ENCODE data around the gene TMEM106B. TPM values are rescaled to one million over a fixed set of nuclear protein-coding genes. Genes with fewer than 3 reads are reported as not detected.
"Not testable (repeated sequence)": the region's sequence is repeated elsewhere in the genome, so short reads cannot be mapped to it uniquely, and the experiment has no call there.

The TMEM106B gene
- total RNA-seq = 31.5 and 32.4 TPM in 2 replicates

- intact Hi-C loops (cut with micrococcal nuclease) = loop anchor here (1.0 kb wide), 10 partner anchors 12 to 1271 kb away; partner anchors contain the start of genes ARL4A and PHF14
These were observed at the start of gene TMEM106B for GRCh38 chr7:12211054-12211710. Gene TMEM106B, plus strand, starts transcription at chr7:12211294. Its CDS starts 3,517 bp downstream, at chr7:12214811.

- intact Hi-C loops (cut with micrococcal nuclease) = no loop called here
These were observed 48.5 kb upstream of the TMEM106B start for GRCh38 chr7:12162415-12163113.

- intact Hi-C loops (cut with micrococcal nuclease) = not testable (repeated sequence)
These were observed 43.0 kb upstream of the TMEM106B start for GRCh38 chr7:12168065-12168464.

- intact Hi-C loops (cut with micrococcal nuclease) = loop anchor here (1.0 to 2.0 kb wide), 2 partner anchors 41 to 87 kb away; partner anchors contain the start of gene TMEM106B
These were observed 40.9 kb upstream of the TMEM106B start for GRCh38 chr7:12169981-12170820.

- intact Hi-C loops (cut with micrococcal nuclease) = no loop called here
These were observed 37.4 kb upstream of the TMEM106B start for GRCh38 chr7:12173671-12174070.

GRCh38 chr7:12174931-12175330 is 36.2 kb upstream of the TMEM106B start:
- intact Hi-C loops (cut with micrococcal nuclease) = no loop called here

GRCh38 chr7:12178317-12178716 is 32.8 kb upstream of the TMEM106B start:
- intact Hi-C loops (cut with micrococcal nuclease) = no loop called here

GRCh38 chr7:12194426-12194825 is 16.7 kb upstream of the TMEM106B start:
- intact Hi-C loops (cut with micrococcal nuclease) = no loop called here

- intact Hi-C loops (cut with micrococcal nuclease) = no loop called here
These were observed 14.7 kb upstream of the TMEM106B start for GRCh38 chr7:12196386-12196785.

GRCh38 chr7:12199363-12199762 is 11.7 kb upstream of the TMEM106B start:
- intact Hi-C loops (cut with micrococcal nuclease) = no loop called here

- intact Hi-C loops (cut with micrococcal nuclease) = no loop called here
These were observed 4.0 kb upstream of the TMEM106B start for GRCh38 chr7:12207046-12207445.

GRCh38 chr7:12209221-12209620 is 1.9 kb upstream of the TMEM106B start:
- intact Hi-C loops (cut with micrococcal nuclease) = no loop called here

- intact Hi-C loops (cut with micrococcal nuclease) = loop anchor here (1.0 kb wide), 10 partner anchors 13 to 1270 kb away; partner anchors contain the start of genes ARL4A and PHF14
These were observed 678 bp upstream of the TMEM106B start for GRCh38 chr7:12210179-12211053.

GRCh38 chr7:12211711-12212485 is 804 bp downstream of the TMEM106B start:
- intact Hi-C loops (cut with micrococcal nuclease) = loop anchor here (1.0 kb wide), 10 partner anchors 11 to 1272 kb away; partner anchors contain the start of genes ARL4A and PHF14

- intact Hi-C loops (cut with micrococcal nuclease) = no loop called here
These were observed 6.2 kb downstream of the TMEM106B start for GRCh38 chr7:12217311-12217710.

- intact Hi-C loops (cut with micrococcal nuclease) = no loop called here
These were observed 9.4 kb downstream of the TMEM106B start for GRCh38 chr7:12220389-12221046.

- intact Hi-C loops (cut with micrococcal nuclease) = no loop called here
These were observed 10.3 kb downstream of the TMEM106B start for GRCh38 chr7:12221414-12221813.

GRCh38 chr7:12222889-12223579 is 11.9 kb downstream of the TMEM106B start:
- intact Hi-C loops (cut with micrococcal nuclease) = loop anchor here (1.0 kb wide), 2 partner anchors 12 to 34 kb away; partner anchors contain the start of gene TMEM106B

- intact Hi-C loops (cut with micrococcal nuclease) = not testable (repeated sequence)
These were observed 13.9 kb downstream of the TMEM106B start for GRCh38 chr7:12225017-12225416.
